Left ventricle myocardium superior (tissue), 1 donor: Measurements from ENCODE around the gene AK9. TPM values are rescaled to one million over a fixed set of nuclear protein-coding genes. Genes with fewer than 3 reads are reported as not detected.

Experiments used
- ATAC-seq: fragments of 200-7000 bp; cut with Tn5 transposase; one replicate; pipeline ENCODE4 v1.9.1; 2020; ENCODE audit warnings: mild to moderate bottlenecking, moderate library complexity
- DNase-seq: peaks from one replicate; pipeline ENCODE4 v3.0.0-alpha.2; 2020
- intact Hi-C: fragments of 100-400 bp; cut with micrococcal nuclease; formaldehyde crosslinking; loops from one replicate; pipeline ENCODE4 v1.11.0; 2022
- total RNA-seq: library from RNA; stranded (reverse); fragmentation: NEBNext Ultra II Directional; extraction: Animal tissue kit (Norgen Biotek cat#: 25700); gene quantifications from one replicate; pipeline ENCODE4 v1.2.1, GENCODE V29; 2021
- donor health status: DM: no; HTN: yes; CAD: no; lungs with severe emphysema.

AK9 gene
- total RNA-seq, 1 donor from 2014 or later = 11.7 TPM

- no peak for ATAC-seq
These were observed 199.6 kb downstream of the AK9 start for GRCh38 chr6:109491207-109491938.

GRCh38 chr6:109490713-109491112, 200.3 kb downstream of the AK9 start:
- ATAC-seq = no peak
- intact Hi-C loops = no loop called here
- no peak for DNase-seq

More at GRCh38 chr6:109491207-109491938, 199.6 kb downstream of the AK9 start:
- DNase-seq = no peak
- intact Hi-C loops = no loop called here

GRCh38 chr6:109488001-109488400, 203.0 kb downstream of the AK9 start:
- ATAC-seq (no peak), DNase-seq (no peak)
- intact Hi-C loops = no loop called here

DNA sequence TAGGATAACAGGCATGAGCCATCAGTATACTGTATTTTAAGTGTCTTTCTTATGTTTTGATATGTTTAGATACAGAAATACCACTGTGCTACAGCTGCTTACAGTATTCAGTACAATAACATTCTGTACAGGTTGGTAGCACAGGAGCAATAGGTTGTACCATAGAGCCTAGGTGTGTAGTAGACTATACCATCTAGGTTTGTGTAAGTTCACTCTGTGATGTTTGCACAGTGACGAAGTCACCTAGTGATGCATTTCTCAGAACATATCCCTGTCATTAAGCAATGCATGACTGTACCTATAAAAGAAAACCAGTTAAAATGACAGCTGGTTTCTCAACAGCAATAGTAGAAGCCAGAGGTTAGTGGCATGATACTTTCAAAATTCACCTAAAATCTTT, 204.9 kb downstream of the AK9 start:
- intact Hi-C loops = no loop called here
- ATAC-seq = no peak
- no peak for DNase-seq

DNA sequence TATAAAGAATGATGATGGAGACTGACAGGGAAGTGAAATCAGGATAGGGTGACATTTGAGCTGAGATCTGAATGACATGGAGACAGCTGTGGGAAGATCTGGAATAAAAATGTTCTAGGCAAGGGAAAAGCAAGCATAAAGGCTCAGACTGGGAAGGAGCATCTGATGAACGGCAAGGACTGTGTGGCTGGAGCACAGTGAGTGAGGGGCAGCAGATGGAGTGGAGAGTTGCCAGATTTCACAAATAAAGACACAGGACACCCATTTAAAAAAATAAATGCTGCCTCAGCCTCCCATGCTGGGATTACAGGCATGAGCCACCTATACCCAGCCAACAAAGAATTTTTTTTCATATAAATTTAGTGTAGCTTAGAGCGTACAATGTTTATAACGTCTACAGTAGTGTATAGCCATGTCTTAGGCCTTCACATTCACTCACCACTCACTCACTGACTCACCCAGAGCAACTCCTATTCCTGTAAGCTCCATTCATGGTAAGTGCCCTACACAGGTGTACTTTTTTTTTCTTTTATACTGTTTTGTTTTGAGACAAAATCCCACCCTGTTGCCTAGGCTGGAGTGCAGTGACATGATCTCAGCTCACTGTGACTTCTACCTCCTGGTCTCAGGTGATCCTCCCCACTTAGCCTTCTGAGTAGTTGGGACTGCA, 205.6 kb downstream of the AK9 start:
- no peak for ATAC-seq

DNA sequence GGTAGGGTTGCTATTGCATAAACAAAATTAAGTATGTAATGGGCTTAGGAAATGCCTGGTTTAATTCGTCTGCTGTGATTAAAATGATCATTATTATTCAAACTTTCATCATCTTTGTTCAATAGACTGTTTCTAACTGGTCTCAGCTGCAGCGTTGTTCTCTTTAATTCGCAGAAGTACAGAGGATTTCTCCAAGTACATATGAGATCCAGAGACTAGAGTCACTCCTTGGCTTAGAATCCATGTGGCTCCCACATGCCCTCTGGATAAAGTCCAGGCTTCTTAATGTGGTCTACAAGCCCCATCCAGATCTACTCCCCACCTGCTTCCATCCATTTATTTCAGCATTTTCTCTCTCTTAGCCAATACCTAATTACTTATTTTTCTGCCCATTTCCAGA, 206.9 kb downstream of the AK9 start:
- DNase-seq = no peak
- ATAC-seq = no peak
- intact Hi-C loops = no loop called here

More for the DNA sequence above, 205.6 kb downstream of the AK9 start:
- no peak for DNase-seq
- intact Hi-C loops = no loop called here

DNA sequence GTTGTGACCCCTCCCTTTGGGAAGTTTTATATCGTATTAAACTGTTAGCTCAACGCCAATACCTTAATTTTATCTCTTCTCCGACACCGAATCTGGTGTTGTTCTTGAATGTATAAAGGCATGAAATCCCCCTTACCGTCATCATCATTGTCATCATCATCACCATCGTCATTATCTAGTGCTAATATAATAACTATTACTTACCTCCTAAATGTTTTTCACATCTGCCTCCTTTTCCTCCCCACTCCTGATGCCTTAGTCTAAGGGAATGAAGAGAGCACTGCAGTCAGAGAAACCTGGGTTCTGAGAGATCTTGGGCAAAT, 207.3 kb downstream of the AK9 start:
- DNase-seq (no peak), ATAC-seq (no peak)
- intact Hi-C loops = no loop called here

GRCh38 chr6:109482905-109483734, 207.9 kb downstream of the AK9 start, which contains the start of gene ZBTB24:
Gene ZBTB24, minus strand, starts transcription at chr6:109483219. Its CDS starts 1,193 bp downstream, at chr6:109482026.
- intact Hi-C loops = no loop called here
- ATAC-seq = peak; percentile 97
- DNase-seq = peak; percentile 96

DNA sequence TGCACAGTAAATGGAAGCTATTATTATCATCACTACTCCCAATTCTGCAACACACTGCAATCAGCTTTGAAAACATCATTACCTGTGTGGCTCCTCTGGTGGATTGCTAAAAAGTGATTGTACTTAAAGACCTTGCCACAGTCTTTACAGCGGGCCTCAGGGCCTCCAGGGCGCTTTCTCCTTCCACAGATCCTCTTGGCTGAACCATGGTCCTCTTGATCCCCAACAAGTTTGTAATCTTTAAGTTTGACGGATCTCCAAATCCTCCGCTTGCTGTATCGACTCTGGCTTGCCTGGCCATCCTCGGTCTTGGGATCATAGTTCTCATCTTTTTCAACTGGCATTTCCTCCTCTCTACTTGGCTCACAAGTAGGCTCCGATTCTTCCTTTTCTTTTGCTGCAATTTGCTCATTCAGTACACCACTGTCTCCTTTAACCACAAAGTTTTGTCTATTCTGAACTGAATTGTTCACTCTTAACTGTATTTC, 210.0 kb downstream of the AK9 start:
- intact Hi-C loops = no loop called here
- ATAC-seq (no peak), DNase-seq (no peak)

GRCh38 chr6:109478841-109479624, 212.0 kb downstream of the AK9 start:
- DNase-seq (no peak), ATAC-seq (no peak)
- intact Hi-C loops = no loop called here

GRCh38 chr6:109478222-109478805, 212.7 kb downstream of the AK9 start:
- intact Hi-C loops = no loop called here
- ATAC-seq = no peak
- DNase-seq = no peak

GRCh38 chr6:109477725-109478124, 213.3 kb downstream of the AK9 start:
- ATAC-seq = no peak
- intact Hi-C loops = no loop called here
- no peak for DNase-seq

DNA sequence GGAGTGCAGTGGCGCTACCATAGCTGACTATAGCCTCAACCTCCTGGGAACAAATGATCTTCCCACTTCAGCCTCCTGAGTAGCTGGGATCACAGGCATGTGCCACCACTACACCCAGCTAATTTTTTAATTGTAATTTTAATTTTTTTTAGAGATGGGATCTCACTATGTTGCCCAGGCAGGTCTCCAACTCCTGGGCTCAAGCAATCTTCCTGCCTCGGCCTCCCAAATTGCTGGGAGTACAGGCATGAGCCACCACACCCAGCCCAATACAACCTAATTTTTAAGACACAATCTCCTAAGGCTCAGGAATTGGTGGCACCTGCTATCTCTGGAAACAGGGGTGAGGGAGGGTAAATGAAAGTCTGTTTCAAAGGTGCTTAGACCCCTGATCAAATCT, 213.8 kb downstream of the AK9 start:
- intact Hi-C loops = no loop called here
- DNase-seq (no peak), ATAC-seq (no peak)

DNA sequence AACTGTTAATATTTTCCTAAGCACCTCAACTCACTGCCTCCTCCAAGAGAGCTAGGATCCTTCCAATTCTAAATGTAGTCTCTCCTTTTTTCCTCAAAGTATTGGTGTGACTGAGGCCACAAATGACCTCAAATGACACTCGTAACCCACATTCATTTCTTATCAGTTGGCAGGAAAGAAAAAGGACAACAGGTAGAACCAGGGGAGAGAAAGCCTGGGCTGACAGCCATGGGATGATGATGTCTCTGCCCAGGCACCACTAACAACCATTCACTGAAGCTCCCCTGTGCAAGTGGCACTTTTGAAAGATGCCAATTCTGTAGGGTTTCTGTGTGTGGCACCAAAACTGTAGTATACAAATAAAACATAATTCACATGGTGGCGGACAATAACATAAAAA, 215.4 kb downstream of the AK9 start:
- intact Hi-C loops = no loop called here
- peak; percentile 38 for ATAC-seq
- DNase-seq = no peak

DNA sequence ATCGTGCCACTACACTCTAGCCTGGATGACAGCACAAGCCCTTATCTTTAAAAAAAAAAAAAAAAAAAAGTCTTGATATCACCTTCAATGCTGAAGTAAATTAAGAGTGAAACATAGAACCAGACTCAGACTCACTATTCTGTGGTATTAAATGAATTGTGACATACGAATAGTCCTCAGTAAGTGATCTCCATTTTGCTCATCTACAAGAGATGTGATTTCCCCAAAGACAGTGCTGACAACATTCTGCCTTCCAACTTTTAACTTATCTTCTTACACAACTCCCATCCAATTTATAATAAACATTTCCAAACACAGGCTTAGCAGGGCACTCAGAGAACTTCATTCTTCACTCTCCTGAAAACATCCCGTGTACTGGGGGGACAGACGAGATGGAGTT, 216.0 kb downstream of the AK9 start:
- intact Hi-C loops = no loop called here
- ATAC-seq = no peak
- no peak for DNase-seq

GRCh38 chr6:109473120-109473519, 217.9 kb downstream of the AK9 start:
- ATAC-seq = no peak
- intact Hi-C loops = no loop called here
- DNase-seq = no peak

DNA sequence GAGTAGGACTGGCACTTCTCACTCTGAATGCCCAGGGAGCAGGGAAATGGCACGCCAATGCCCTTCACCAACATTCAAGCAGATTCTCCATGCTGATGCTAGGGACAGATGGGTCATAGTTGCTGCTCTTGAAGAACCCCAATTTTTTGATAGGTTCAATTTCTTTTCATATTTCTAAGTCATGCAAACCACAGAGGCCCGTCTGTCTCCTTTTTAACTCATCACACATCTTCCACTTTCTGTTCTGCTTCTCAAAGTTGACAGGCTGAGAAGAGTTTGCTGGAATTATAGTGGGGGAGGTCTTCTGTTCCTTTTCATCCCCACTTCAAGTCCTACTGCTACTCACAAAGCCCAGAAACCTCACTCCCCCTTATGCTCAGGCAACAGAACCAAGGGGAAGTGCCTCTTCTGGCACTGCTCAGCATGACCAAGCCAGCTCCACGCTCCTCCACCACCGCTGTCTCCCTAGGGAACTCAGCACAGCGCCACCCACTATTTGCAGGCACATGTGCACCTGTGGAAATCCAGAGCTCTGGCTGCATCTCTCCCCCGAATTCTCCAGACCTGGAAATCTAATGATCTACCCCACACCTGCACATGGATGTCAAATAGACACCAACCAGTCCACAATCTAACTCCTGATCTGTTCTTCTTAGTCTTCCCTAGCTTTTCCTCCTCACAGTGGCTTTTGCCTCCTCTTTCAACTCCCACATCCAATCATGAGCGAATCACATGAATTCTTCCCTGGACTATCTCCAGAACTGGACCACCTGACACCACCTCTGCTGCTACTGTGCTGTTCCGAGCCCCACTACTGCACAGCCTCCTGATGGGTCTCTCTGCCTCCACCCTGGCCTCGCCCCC, 218.6 kb downstream of the AK9 start:
- ATAC-seq (no peak), DNase-seq (no peak)
- intact Hi-C loops = no loop called here
